ENCODE results near the gene CAMK1G. TPM values are rescaled to one million over a fixed set of nuclear protein-coding genes. Genes with fewer than 3 reads are reported as not detected.

The CAMK1G gene
- total RNA-seq, 1 donor: 0.10 TPM

DNA sequence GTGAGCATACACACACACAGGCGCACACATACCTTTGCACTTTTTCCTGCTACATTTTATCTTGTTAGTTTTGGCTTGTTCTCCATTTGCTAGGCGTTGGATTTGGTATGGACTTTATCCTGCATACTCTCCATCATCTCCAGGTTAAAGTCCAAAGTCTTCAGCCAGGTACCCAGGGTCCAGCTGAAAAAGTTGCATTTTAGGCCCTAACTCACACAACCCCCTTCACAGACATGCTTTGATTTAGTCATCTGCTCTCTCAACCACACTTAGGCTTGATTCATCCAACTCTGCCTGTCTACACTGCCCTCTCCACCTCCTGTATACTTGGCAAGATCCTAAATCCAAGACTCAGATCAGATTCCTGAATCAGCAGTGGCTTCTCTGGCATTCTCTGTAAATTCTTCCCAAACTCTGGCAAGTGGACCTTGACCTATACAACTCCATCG is 79.4 kb downstream of the CAMK1G start:
- no peaks in the 10 kb centered on the region for H3K9me3 ChIP-seq (ENCODE audit: low read depth, low read length)
- peaks cover 32% of the 10 kb centered on the region for H3K4me1 ChIP-seq (ENCODE audit: insufficient read depth, low read length)
- H3K27me3 ChIP-seq (ENCODE audit: insufficient read depth, low read length): no peaks in the 10 kb centered on the region
- H3K4me3 ChIP-seq (ENCODE audit: low read length): no peak overlapping the region

Other genes with a start within 250 kb of the CAMK1G start
- 12.4 TPM for gene LAMB3, start 68.7 kb downstream of the CAMK1G start, total RNA-seq
- 1,987 TPM for gene G0S2, start 91.7 kb downstream of the CAMK1G start, total RNA-seq
- 0.10 TPM for gene HSD11B1, start 121.1 kb downstream of the CAMK1G start, total RNA-seq
- 92.5 TPM for gene TRAF3IP3, start 172.3 kb downstream of the CAMK1G start, total RNA-seq
- gene C1orf74, start 200.8 kb downstream of the CAMK1G start, total RNA-seq: 1.0 TPM
- 0.94 TPM for gene IRF6, start 222.4 kb downstream of the CAMK1G start, total RNA-seq
- 9.3 TPM for gene UTP25, start 244.3 kb downstream of the CAMK1G start, total RNA-seq